Endothelial cell of umbilical vein (primary cell): Measurements from ENCODE around the gene THEMIS. TPM values are rescaled to one million over a fixed set of nuclear protein-coding genes. Genes with fewer than 3 reads are reported as not detected.

Experiments
- BruUV-seq: library from RNA; stranded (reverse); fragments of 400-500 nt; replicated peaks from 2 replicates; lab custom pipeline; 2021; lab: Mats Ljungman, UMichigan
- CTCF ChIA-PET: fragments of 300-600, 350-600 bp; sonication (Branson Sonifier 250); formaldehyde crosslinking; loops from one replicate; lab custom pipeline; 2021; ENCODE audit warnings: antibody characterized with exemption, inconsistent platforms; lab: Charles Lee
- POLR2A ChIA-PET: fragments of 300-600, 350-600 bp; sonication (Branson Sonifier 250); formaldehyde crosslinking; loops from one replicate; lab custom pipeline; 2021; ENCODE audit warnings: antibody characterized with exemption, inconsistent platforms; lab: Charles Lee
- DNase-seq: peaks from one replicate; pipeline ENCODE4 v3.0.0-alpha.2; 2011; ENCODE audit warnings: low read depth, low spot score
- FAIRE-seq: peaks from 2 replicates; lab custom pipeline; 2011; peaks lifted over from hg19 to GRCh38; lab: Jason Lieb, UNC
- H2AFZ ChIP-seq: 2 replicates; pipeline ENCODE4 v1.6.0; 2012; ENCODE audit warnings: low read depth, low read length, control low read depth, inconsistent platforms
- H3K27ac ChIP-seq: 2 replicates; pipeline ENCODE4 v1.5.1; 2011; ENCODE audit warnings: low read depth, mild to moderate bottlenecking, control low read depth, low read length, moderate library complexity; ENCODE audit not compliant: insufficient read depth
- H3K27me3 ChIP-seq, 2 experiments: 2 replicates each; pipeline versions ENCODE4 v1.6.0 to v1.6.1; 2011; ENCODE audit warnings: low read length in 2 of 2, mixed read lengths in 1 of 2; ENCODE audit not compliant: control insufficient read depth in 2 of 2, insufficient read depth in 2 of 2
- H3K36me3 ChIP-seq, 2 experiments: 2 replicates in 1 of 2; 3 replicates in 1 of 2; pipeline ENCODE4 v1.5.1; 2011; ENCODE audit warnings: low read length in 2 of 2, mild to moderate bottlenecking in 1 of 2, moderate library complexity in 1 of 2; ENCODE audit not compliant: control insufficient read depth in 2 of 2, insufficient read depth in 2 of 2; ENCODE audit errors: extremely low read depth in 1 of 2
- H3K4me1 ChIP-seq: 3 replicates; pipeline ENCODE4 v1.5.1; 2011; ENCODE audit warnings: mild to moderate bottlenecking, low read length; ENCODE audit not compliant: control insufficient read depth, insufficient read depth; ENCODE audit errors: extremely low read depth
- H3K4me2 ChIP-seq: 2 replicates; pipeline ENCODE4 v1.6.1; 2011; ENCODE audit warnings: low read length, control low read depth, mixed read lengths; ENCODE audit not compliant: insufficient read depth
- H3K4me3 ChIP-seq, 3 experiments: fragments of 200-600 bp in 1 of 3; sonication (generic), shearing (Covaris generic) in 1 of 3; replicated peaks in 1 of 3; 2 replicates each; pipeline ENCODE4 v1.5.1; 2011 to 2016; ENCODE audit warnings: control low read depth in 3 of 3, low read length in 3 of 3, mild to moderate bottlenecking in 2 of 3, inconsistent platforms in 1 of 3, low read depth in 1 of 3, moderate library complexity in 1 of 3; ENCODE audit not compliant: insufficient read depth in 1 of 3
- H3K79me2 ChIP-seq: 2 replicates; pipeline ENCODE4 v1.6.0; 2012; ENCODE audit warnings: low read length, inconsistent platforms; ENCODE audit not compliant: control insufficient read depth, insufficient read depth
- H3K9ac ChIP-seq: replicated peaks from 2 replicates; pipeline ENCODE3; 2011; ENCODE audit warnings: low read length, control low read depth; ENCODE audit not compliant: insufficient read depth; ENCODE audit errors: extremely low read depth
- H3K9me1 ChIP-seq: replicated peaks from 3 replicates; pipeline ENCODE4 v1.6.0; 2011; ENCODE audit warnings: mild to moderate bottlenecking, low read length; ENCODE audit not compliant: control insufficient read depth, insufficient read depth; ENCODE audit errors: extremely low read depth
- H3K9me3 ChIP-seq: replicated peaks from 2 replicates; pipeline ENCODE4 v1.5.1; 2012; ENCODE audit warnings: low read length, inconsistent platforms; ENCODE audit not compliant: control insufficient read depth, insufficient read depth
- H4K20me1 ChIP-seq: replicated peaks from 2 replicates; pipeline ENCODE3; 2011; ENCODE audit warnings: mild to moderate bottlenecking, low read length; ENCODE audit not compliant: control insufficient read depth, insufficient read depth; ENCODE audit errors: extremely low read depth
- CTCF ChIP-seq, 2 donors: IDR thresholded peaks; 1 replicate in 1 of 2; 2 replicates in 1 of 2; pipeline ENCODE4 v1.5.1; 2011; ENCODE audit warnings: low read length in 2 of 2, mild to moderate bottlenecking in 2 of 2, moderate library complexity in 2 of 2, control low read depth in 1 of 2, inconsistent platforms in 1 of 2, low read depth in 1 of 2; ENCODE audit not compliant: insufficient read depth in 1 of 2; ENCODE audit errors: extremely low read depth in 1 of 2
- EZH2 ChIP-seq: IDR thresholded peaks from 2 replicates; pipeline ENCODE4 v1.6.1; 2012; ENCODE audit warnings: borderline replicate concordance, low read depth, mild to moderate bottlenecking, moderate library complexity, low read length, inconsistent platforms; ENCODE audit not compliant: severe bottlenecking
- FOS ChIP-seq: IDR thresholded peaks from 2 replicates; pipeline ENCODE4 v1.6.1; 2011; ENCODE audit warnings: mild to moderate bottlenecking, low read length, moderate library complexity, borderline replicate concordance; ENCODE audit not compliant: insufficient read depth
- GATA2 ChIP-seq: IDR thresholded peaks from 2 replicates; pipeline ENCODE4 v1.7.0; 2011; ENCODE audit warnings: low read depth, mild to moderate bottlenecking, moderate library complexity, mixed read lengths, low read length; ENCODE audit not compliant: insufficient read length, insufficient read depth
- JUN ChIP-seq: IDR thresholded peaks from 2 replicates; pipeline ENCODE4 v1.6.1; 2011; ENCODE audit warnings: borderline replicate concordance, low read depth; ENCODE audit not compliant: insufficient read length, insufficient read depth
- MAX ChIP-seq: IDR thresholded peaks from 2 replicates; pipeline ENCODE4 v1.6.1; 2011; ENCODE audit not compliant: insufficient read depth, insufficient read length
- MYC ChIP-seq: IDR thresholded peaks from one replicate; pipeline ENCODE4 v1.6.1; 2011; ENCODE audit warnings: mild to moderate bottlenecking, low read depth, low read length
- POLR2A ChIP-seq: IDR thresholded peaks from 2 replicates; pipeline ENCODE4 v1.6.1; 2012; ENCODE audit warnings: low read depth, mild to moderate bottlenecking, control low read depth, low read length
- POLR2AphosphoS5 ChIP-seq: IDR thresholded peaks from 2 replicates; pipeline ENCODE4 v1.6.1; 2012; ENCODE audit warnings: low read depth, mild to moderate bottlenecking, control low read depth, low read length, moderate library complexity; ENCODE audit not compliant: insufficient read depth
- dilution Hi-C: fragments of 300-500 bp; cut with MboI; formaldehyde crosslinking; loops from one replicate; pipeline ENCODE4 v1.15.0; 2019; ENCODE audit warnings: low sequenced_read_pairs; ENCODE audit not compliant: extremely low pct_ligation_motif_present
- intact Hi-C: fragments of 100-400 bp; cut with micrococcal nuclease; formaldehyde crosslinking; loops from one replicate; pipeline ENCODE4 v1.10.0; 2022
- polyA plus RNA-seq, 4 experiments: library from polyadenylated mRNA; depleted of rRNA in 3 of 4; stranded (reverse) in 3 of 4; unstranded in 1 of 4; fragments of >200 nt; gene quantifications; 2 replicates each; pipeline versions ENCODE4 v1.2.1 to v1.2.3, GENCODE V29; 2011 to 2012; ENCODE audit warnings: missing spikeins in 1 of 4
- total RNA-seq: library from RNA; stranded (reverse); gene quantifications from 2 replicates; pipeline ENCODE4 v1.2.3, GENCODE V29; 2021

The THEMIS gene
- total and polyA plus RNA-seq, 2 donors (not counting 3 experiments of a cell fraction or from before 2014, with no cell fraction given): not detected

GRCh38 chr6:127860723-127861122, 40.1 kb downstream of the THEMIS start:
- no peaks in the 10 kb centered on the region for H3K9me3 ChIP-seq
- ChIA-PET CTCF (no interaction called here), POLR2A (no interaction called here)
- no peaks in the 10 kb centered on the region for H4K20me1 ChIP-seq
- no peak overlapping the region for H2AFZ ChIP-seq
- TF ChIP-seq POLR2AphosphoS5: no peak
- no peak for TF ChIP-seq FOS
- TF ChIP-seq MAX: no peak
- dilution Hi-C loops (no loop called here), intact Hi-C loops (no loop called here)
- H3K27me3 ChIP-seq: no peaks in the 10 kb centered on the region
- H3K4me1 ChIP-seq: no peaks in the 10 kb centered on the region
- no peak overlapping the region for H3K9ac ChIP-seq
- FAIRE-seq (no peak), DNase-seq (no peak)
- no peak overlapping the region for H3K4me3 ChIP-seq
- no peaks in the 10 kb centered on the region for H3K36me3 ChIP-seq
- no peak overlapping the region for H3K4me2 ChIP-seq
- no peaks in the 10 kb centered on the region for H3K9me1 ChIP-seq
- H3K27ac ChIP-seq: no peak overlapping the region
- no peaks in the 10 kb centered on the region for H3K79me2 ChIP-seq
- no TSS peak for BruUV-seq

- Histone ChIP-seq H3K27ac (no peak overlapping the region), H4K20me1 (no peaks in the 10 kb centered on the region), H3K4me2 (no peak overlapping the region), H3K4me1 (no peaks in the 10 kb centered on the region), H3K4me3 (no peak overlapping the region), H3K27me3 (no peaks in the 10 kb centered on the region), H3K9me3 (no peaks in the 10 kb centered on the region), H3K36me3 (no peaks in the 10 kb centered on the region), H2AFZ (no peak overlapping the region), H3K9ac (no peak overlapping the region), H3K9me1 (no peaks in the 10 kb centered on the region), H3K79me2 (no peaks in the 10 kb centered on the region)
- DNase-seq (no peak), FAIRE-seq (no peak)
- ChIA-PET CTCF (no interaction called here), POLR2A (no interaction called here)
- dilution Hi-C loops: no loop called here
- no TSS peak for BruUV-seq
- TF ChIP-seq POLR2A: no peak
- no peak for TF ChIP-seq EZH2
- TF ChIP-seq MAX: no peak
- TF ChIP-seq MYC: no peak
- TF ChIP-seq JUN: no peak
- no peak for TF ChIP-seq CTCF (IDR thresholded peaks at IDR 0.05; ENCODE audit: extremely low read depth in 1 of 2, insufficient read depth in 1 of 2, low read depth in 1 of 2, low read length in 2 of 2)
- TF ChIP-seq POLR2AphosphoS5: no peak
- TF ChIP-seq FOS: no peak
- no peak for TF ChIP-seq GATA2
- intact Hi-C loops: no loop called here
These were observed 40.9 kb downstream of the THEMIS start for GRCh38 chr6:127859956-127860355.
